ENCODE data around the gene BCOR. TPM values are rescaled to one million over a fixed set of nuclear protein-coding genes. Genes with fewer than 3 reads are reported as not detected.

BCOR gene
- total RNA-seq, 2 donors from 2014 or later = 53.5 to 65.5 TPM

GRCh38 chrX:40083979-40084359 is 13.8 kb downstream of the BCOR start:
- Mint-ChIP-seq H3K4me1 (ENCODE audit: low read depth) (peaks cover 68% of the 10 kb centered on the region), H3K27ac (no peak overlapping the region)

GRCh38 chrX:40083120-40083978 is 14.4 kb downstream of the BCOR start:
- ATAC-seq (replicated peaks in 1 of 2) = peak; percentile 39 to 49
- peaks cover 67% of the 10 kb centered on the region for H3K4me1 Mint-ChIP-seq (ENCODE audit: low read depth)
- peaks cover 34% of the 10 kb centered on the region for H3K27me3 Mint-ChIP-seq (ENCODE audit: low read depth)
- H3K9me3 Mint-ChIP-seq = no peaks in the 10 kb centered on the region
- H3K4me3 Mint-ChIP-seq = peak overlapping the region; percentile 77 to 85
- peaks cover 0 to 5% of the 10 kb centered on the region in 2 donors for H3K36me3 Mint-ChIP-seq (ENCODE audit: insufficient read depth in 2 of 2)
- peak in 1 of 2 donors; percentile 19 for DNase-seq
- no peak overlapping the region for H3K27ac Mint-ChIP-seq

More at GRCh38 chrX:40083979-40084359, 13.8 kb downstream of the BCOR start:
- Mint-ChIP-seq H3K9me3 (no peaks in the 10 kb centered on the region), H3K4me3 (peak overlapping the region; percentile 77 to 85), H3K27me3 (ENCODE audit: low read depth) (peaks cover 36% of the 10 kb centered on the region), H3K36me3 (ENCODE audit: insufficient read depth in 2 of 2) (peaks cover 0 to 5% of the 10 kb centered on the region in 2 donors)
- no peak for ATAC-seq (replicated peaks in 1 of 2)
- DNase-seq = no peak

DNA sequence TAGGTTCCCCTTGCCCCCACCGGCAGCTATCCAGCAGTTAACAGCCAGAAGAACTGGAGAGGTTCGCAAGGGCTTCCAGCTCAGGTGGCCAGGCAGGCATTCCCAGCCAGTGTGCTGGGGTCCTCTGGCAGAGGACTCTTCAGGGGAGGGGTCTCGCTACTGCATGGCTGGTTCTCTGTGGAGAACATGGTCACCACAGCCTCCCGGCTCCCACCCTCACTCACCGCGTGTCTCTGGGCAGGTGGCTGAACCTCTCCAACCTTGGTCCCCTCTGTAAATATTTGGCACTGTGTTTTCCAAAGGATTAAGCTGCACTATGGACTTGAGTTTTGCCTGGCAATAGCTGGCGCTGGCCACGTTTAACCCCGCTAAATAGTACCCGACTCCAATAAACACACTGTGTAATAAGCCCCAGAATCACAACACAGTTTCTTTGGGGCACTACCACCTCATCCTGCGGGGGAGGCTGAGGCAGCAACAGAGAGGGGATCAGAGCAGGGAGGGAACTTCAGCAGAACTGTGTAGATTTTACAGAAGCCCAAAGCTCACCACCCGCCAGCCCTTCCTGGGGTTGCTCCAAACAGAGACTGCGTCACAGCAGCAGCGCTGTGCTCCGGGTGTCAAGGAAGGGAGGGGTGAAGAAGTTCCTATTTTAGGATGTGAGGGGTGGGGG is 15.2 kb downstream of the BCOR start:
- H3K27ac Mint-ChIP-seq = no peak overlapping the region
- ATAC-seq (replicated peaks in 1 of 2) (peak in 1 of 2 donors; percentile 11), DNase-seq (no peak)
- peaks cover 37% of the 10 kb centered on the region for H3K27me3 Mint-ChIP-seq (ENCODE audit: low read depth)
- peak overlapping the region; percentile 43 to 52 for H3K4me3 Mint-ChIP-seq
- peaks cover 1 to 8% of the 10 kb centered on the region in 2 donors for H3K36me3 Mint-ChIP-seq (ENCODE audit: insufficient read depth in 2 of 2)
- H3K4me1 Mint-ChIP-seq (ENCODE audit: low read depth) = peaks cover 74% of the 10 kb centered on the region
- no peaks in the 10 kb centered on the region for H3K9me3 Mint-ChIP-seq

GRCh38 chrX:40081679-40082068 is 16.1 kb downstream of the BCOR start:
- H3K4me1 Mint-ChIP-seq (ENCODE audit: low read depth) = peaks cover 67% of the 10 kb centered on the region
- no peaks in the 10 kb centered on the region for H3K9me3 Mint-ChIP-seq
- H3K36me3 Mint-ChIP-seq (ENCODE audit: insufficient read depth in 2 of 2) = peaks cover 1 to 6% of the 10 kb centered on the region in 2 donors
- H3K27me3 Mint-ChIP-seq (ENCODE audit: low read depth) = peaks cover 32% of the 10 kb centered on the region
- DNase-seq (no peak), ATAC-seq (replicated peaks in 1 of 2) (no peak)
- H3K27ac Mint-ChIP-seq = no peak overlapping the region
- H3K4me3 Mint-ChIP-seq = no peak overlapping the region

- no peak for DNase-seq
- Mint-ChIP-seq H3K4me3 (no peak overlapping the region), H3K4me1 (ENCODE audit: low read depth) (peaks cover 66% of the 10 kb centered on the region), H3K27me3 (ENCODE audit: low read depth) (peaks cover 32% of the 10 kb centered on the region), H3K9me3 (no peaks in the 10 kb centered on the region), H3K36me3 (ENCODE audit: insufficient read depth in 2 of 2) (peaks cover 1 to 2% of the 10 kb centered on the region in 2 donors), H3K27ac (no peak overlapping the region)
- ATAC-seq (replicated peaks in 1 of 2) = no peak
Measured at GRCh38 chrX:40080894-40081678, 16.7 kb downstream of the BCOR start.

DNA sequence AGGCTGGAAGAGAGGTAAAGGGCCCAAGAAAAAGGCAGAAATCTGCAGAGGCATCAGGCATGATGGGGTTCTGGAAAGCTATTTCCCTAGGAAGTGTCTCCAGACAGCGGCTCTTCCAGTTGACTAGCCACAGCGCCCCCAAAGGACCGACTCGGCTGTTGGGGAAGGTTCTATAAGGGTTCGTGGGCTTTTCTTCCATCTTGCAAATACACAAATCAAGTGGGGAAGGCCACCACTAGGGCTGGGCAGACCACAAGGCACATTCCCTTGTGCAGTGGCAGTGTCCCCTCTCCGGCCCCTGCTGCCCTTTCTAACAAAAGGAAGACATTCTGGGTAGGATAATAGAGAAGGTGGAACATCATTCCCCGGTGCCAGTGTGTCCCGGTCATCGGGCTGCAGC is 18.2 kb downstream of the BCOR start:
- Mint-ChIP-seq H3K36me3 (ENCODE audit: insufficient read depth in 2 of 2) (peaks cover 1 to 2% of the 10 kb centered on the region in 2 donors), H3K4me3 (peak overlapping the region in 1 of 2 donors; percentile 52), H3K27me3 (ENCODE audit: low read depth) (peaks cover 31% of the 10 kb centered on the region), H3K9me3 (no peaks in the 10 kb centered on the region), H3K4me1 (ENCODE audit: low read depth) (peaks cover 54% of the 10 kb centered on the region), H3K27ac (no peak overlapping the region)
- no peak for DNase-seq
- no peak for ATAC-seq (replicated peaks in 1 of 2)

DNA sequence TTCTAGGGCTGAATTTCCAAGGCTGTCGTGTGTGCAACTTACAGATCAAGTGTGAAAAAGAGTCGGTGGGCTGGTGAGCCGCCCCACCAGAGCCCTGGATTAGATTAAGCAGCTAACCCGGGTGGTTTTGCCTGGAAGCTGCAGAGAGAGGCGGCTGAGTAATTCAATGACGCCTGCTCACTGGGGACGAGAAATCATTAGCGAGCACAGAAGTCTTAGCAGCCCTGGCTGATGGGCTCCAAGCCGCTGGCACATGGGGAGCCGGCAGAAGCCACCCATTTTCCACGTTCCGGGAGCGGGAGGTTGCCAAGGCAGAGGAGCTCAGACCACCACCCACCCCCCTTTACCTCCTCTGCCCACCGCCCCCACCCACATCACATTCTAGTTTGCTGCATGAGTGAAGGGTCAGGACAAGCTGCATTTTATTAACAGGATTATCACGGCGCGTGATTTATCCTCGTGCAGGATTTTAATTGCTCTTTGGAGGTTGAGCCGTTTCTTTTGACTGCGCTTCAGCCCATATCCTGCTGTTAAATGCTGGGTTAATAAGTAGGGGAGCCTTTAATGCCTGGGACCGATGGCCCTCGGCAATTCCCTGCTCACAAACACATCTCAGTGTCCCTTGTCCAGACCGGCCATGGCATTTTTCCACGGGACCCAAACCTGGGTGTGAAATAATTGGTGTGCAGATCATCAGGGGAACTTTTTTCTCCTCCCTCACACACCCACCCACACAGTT is 19.1 kb downstream of the BCOR start:
- DNase-seq (no peak), ATAC-seq (replicated peaks in 1 of 2) (no peak)
- Mint-ChIP-seq H3K4me1 (ENCODE audit: low read depth) (peaks cover 44% of the 10 kb centered on the region), H3K4me3 (no peak overlapping the region), H3K27ac (no peak overlapping the region), H3K27me3 (ENCODE audit: low read depth) (peaks cover 25% of the 10 kb centered on the region), H3K9me3 (no peaks in the 10 kb centered on the region), H3K36me3 (ENCODE audit: insufficient read depth in 2 of 2) (peaks cover 1 to 2% of the 10 kb centered on the region in 2 donors)

- Mint-ChIP-seq H3K4me3 (no peak overlapping the region), H3K4me1 (ENCODE audit: low read depth) (peaks cover 44% of the 10 kb centered on the region), H3K27ac (no peak overlapping the region), H3K36me3 (ENCODE audit: insufficient read depth in 2 of 2) (peaks cover 1 to 6% of the 10 kb centered on the region in 2 donors), H3K9me3 (no peaks in the 10 kb centered on the region), H3K27me3 (ENCODE audit: low read depth) (peaks cover 25% of the 10 kb centered on the region)
- DNase-seq (no peak), ATAC-seq (replicated peaks in 1 of 2) (peak in 1 of 2 donors; percentile 32)
Measured at GRCh38 chrX:40077906-40078305, 19.9 kb downstream of the BCOR start.

DNA sequence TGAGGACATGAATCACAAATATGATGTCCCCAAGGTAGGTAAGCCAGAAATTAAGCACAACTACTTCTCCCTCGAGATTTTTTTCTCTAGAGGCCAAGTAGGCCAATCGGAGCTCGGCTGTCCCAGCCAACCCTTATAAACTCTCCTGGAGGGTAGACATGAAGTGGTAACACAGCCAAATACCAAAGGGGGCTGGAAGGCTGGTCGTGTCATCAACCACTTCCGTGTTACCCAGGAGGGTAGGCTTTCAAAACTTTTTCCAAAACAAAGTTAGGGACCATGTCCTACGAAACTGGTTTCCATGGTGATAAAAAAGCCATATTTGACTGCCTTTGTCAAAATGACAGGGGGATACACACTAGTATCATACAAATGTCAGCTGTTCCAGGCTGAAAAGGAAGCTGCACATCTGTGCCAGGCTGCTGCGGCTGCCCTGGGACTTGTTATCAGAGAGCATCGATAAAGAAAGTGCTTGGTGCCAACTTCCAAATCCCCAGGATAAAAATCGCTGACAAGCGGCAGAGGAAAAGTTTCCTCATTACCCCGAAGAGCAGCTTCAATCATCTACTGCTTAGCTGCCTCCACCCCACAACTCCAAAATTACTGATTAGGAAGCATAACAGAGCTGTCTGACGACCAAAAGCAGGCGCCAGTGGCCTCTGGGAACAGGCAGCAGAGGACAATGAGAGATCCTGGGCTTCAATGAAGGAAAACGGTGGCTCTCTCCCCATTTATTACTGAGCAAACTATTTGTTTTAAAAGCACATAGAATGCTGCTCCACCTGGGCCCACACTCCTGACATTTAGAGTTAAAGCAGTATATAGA is 20.8 kb downstream of the BCOR start:
- no peaks in the 10 kb centered on the region for H3K9me3 Mint-ChIP-seq
- H3K4me1 Mint-ChIP-seq (ENCODE audit: low read depth) = peaks cover 36% of the 10 kb centered on the region
- H3K4me3 Mint-ChIP-seq = no peak overlapping the region
- no peak for DNase-seq
- peaks cover 1 to 8% of the 10 kb centered on the region in 2 donors for H3K36me3 Mint-ChIP-seq (ENCODE audit: insufficient read depth in 2 of 2)
- no peak overlapping the region for H3K27ac Mint-ChIP-seq
- H3K27me3 Mint-ChIP-seq (ENCODE audit: low read depth) = peaks cover 25% of the 10 kb centered on the region
- ATAC-seq (replicated peaks in 1 of 2) = no peak

GRCh38 chrX:40074959-40075332 is 22.8 kb downstream of the BCOR start:
- no peak overlapping the region for H3K4me3 Mint-ChIP-seq

GRCh38 chrX:40074080-40074958 is 23.4 kb downstream of the BCOR start:
- H3K27ac Mint-ChIP-seq = no peak overlapping the region

More at GRCh38 chrX:40074959-40075332, 22.8 kb downstream of the BCOR start:
- DNase-seq (no peak), ATAC-seq (replicated peaks in 1 of 2) (no peak)
- Mint-ChIP-seq H3K4me1 (ENCODE audit: low read depth) (peaks cover 33% of the 10 kb centered on the region), H3K9me3 (no peaks in the 10 kb centered on the region), H3K27ac (no peak overlapping the region), H3K36me3 (ENCODE audit: insufficient read depth in 2 of 2) (peaks cover 7 to 14% of the 10 kb centered on the region in 2 donors), H3K27me3 (ENCODE audit: low read depth) (peaks cover 16% of the 10 kb centered on the region)

More at GRCh38 chrX:40074080-40074958, 23.4 kb downstream of the BCOR start:
- peaks cover 16% of the 10 kb centered on the region for H3K27me3 Mint-ChIP-seq (ENCODE audit: low read depth)
- no peaks in the 10 kb centered on the region for H3K9me3 Mint-ChIP-seq
- H3K36me3 Mint-ChIP-seq (ENCODE audit: insufficient read depth in 2 of 2) = peaks cover 7 to 14% of the 10 kb centered on the region in 2 donors
- no peak overlapping the region for H3K4me3 Mint-ChIP-seq
- ATAC-seq (replicated peaks in 1 of 2) = no peak
- no peak for DNase-seq
- H3K4me1 Mint-ChIP-seq (ENCODE audit: low read depth) = peaks cover 27% of the 10 kb centered on the region
